IPS-18a (cell line): ENCODE measurements around the gene CMIP.

Experiments
- H3K27ac ChIP-seq: one replicate; pipeline ENCODE4 v1.5.1; 2013; ENCODE audit warnings: low read length
- H3K27me3 ChIP-seq: one replicate; pipeline ENCODE4 v1.6.1; 2013; ENCODE audit warnings: mild to moderate bottlenecking, low read length; ENCODE audit not compliant: control insufficient read depth, insufficient read depth
- H3K36me3 ChIP-seq: one replicate; pipeline ENCODE4 v1.6.1; 2013; ENCODE audit warnings: low read depth, low read length; ENCODE audit not compliant: control insufficient read depth
- H3K4me1 ChIP-seq: one replicate; pipeline ENCODE4 v1.6.1; 2013; ENCODE audit warnings: low read depth, low read length; ENCODE audit not compliant: control insufficient read depth
- H3K4me3 ChIP-seq: one replicate; pipeline ENCODE4 v1.5.1; 2013; ENCODE audit warnings: low read length
- H3K9ac ChIP-seq: one replicate; pipeline ENCODE4 v1.6.1; 2013; ENCODE audit warnings: mild to moderate bottlenecking, low read length, moderate library complexity
- H3K9me3 ChIP-seq: one replicate; pipeline ENCODE4 v1.6.1; 2013; ENCODE audit warnings: low read depth, low read length; ENCODE audit not compliant: control insufficient read depth

Gene CMIP

DNA sequence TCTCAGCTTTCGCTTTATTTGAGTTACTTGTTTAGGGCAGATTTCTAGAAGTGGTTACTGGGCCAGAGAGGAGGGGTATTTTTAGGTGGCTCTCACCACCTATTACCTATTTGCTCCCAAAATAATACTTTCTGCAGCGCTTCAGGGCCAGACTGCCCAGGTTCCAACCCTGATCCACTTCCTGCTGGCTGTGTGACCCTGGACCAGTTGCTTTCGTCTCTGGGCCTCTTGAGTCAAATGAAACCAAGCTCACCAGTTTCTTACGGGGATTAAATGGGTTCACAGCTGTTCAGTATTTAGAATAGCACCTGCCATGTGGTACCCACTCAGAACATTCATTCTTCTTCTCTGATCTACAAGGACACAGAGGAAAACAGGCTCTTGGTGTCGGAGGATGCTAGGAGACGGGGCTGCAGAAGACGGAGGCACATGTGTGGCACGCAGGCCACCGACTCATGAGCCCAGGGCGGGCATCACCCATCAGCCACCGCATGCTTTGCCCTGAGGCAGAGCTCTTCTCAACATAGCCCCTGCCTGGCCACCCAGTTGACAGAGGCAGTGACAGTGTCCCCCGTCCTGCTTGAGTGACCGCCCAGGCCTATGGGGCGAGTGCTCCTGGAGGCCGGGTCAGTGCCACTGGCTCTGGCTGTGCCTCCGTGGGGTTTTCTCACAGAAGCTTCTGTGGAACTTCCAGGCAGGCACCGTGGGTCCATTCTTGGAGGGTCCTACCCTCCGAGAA is 185.5 kb downstream of the CMIP start:
- peaks cover 38% of the 10 kb centered on the region for H3K4me1 ChIP-seq

DNA sequence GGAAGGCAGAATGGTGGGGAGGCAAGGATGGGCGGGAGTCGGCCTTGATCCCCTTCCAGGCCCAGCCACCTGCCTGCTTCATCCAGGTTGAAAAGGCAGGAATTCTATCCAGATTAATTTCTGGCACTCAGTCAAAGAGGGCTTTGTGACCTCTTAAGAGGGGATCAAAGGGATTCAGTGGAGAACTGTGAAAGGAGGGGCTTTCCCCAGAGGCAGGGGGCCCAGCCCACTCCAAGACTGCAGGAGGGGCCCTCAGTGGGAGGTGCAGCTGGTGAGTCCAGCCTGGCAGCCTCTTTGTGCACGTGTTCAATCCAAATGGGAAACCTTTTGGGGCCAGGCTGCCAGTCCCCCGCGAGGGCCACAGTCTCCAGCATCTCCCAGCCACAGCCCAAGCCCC is 186.0 kb downstream of the CMIP start:
- Histone ChIP-seq H3K4me3 (no peak overlapping the region), H3K9ac (peak overlapping the region; percentile 16), H3K27ac (no peak overlapping the region), H3K36me3 (no peaks in the 10 kb centered on the region), H3K4me1 (peaks cover 42% of the 10 kb centered on the region), H3K9me3 (no peaks in the 10 kb centered on the region), H3K27me3 (no peaks in the 10 kb centered on the region)

More for the DNA sequence above, 185.5 kb downstream of the CMIP start:
- no peaks in the 10 kb centered on the region for H3K9me3 ChIP-seq
- no peak overlapping the region for H3K27ac ChIP-seq
- no peak overlapping the region for H3K4me3 ChIP-seq
- no peak overlapping the region for H3K9ac ChIP-seq
- H3K27me3 ChIP-seq: no peaks in the 10 kb centered on the region
- H3K36me3 ChIP-seq: no peaks in the 10 kb centered on the region

DNA sequence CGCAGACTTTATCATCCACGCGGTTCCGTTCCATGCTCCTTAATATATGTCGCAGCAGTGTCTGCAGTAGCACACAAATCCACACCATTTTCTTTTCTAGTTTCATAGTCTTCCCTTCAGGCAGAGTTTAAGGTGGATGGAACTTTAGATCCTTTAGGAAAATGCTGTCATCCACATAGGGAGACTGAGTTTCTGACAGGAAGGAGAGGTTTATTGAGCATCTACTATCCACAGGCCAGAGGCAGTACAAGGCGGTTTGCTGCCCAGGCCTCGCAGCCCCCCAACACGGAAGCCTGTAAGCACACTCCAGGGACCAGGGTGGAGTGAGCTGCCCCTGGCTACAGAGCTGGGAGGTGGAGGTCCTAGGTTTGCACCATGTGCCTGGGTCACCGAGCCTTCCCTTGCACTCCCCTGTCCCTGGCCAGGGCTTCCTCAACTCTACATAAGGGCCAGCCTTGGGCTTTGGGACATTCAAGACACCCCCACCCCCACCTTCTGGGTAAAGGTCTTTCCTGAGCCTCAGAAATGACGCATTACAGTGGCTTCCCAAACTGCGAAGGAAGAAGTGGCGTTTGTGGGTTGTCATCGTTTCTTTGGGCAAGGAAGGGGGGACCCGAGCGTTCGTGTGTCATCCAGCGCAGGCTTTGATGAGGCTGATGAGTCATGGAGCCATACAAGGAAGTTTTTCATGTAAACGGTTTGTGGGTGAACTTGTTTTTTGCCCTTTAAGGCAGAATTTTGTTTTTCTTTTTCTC is 188.0 kb downstream of the CMIP start:
- Histone ChIP-seq H3K27me3 (no peaks in the 10 kb centered on the region), H3K4me3 (no peak overlapping the region)

DNA sequence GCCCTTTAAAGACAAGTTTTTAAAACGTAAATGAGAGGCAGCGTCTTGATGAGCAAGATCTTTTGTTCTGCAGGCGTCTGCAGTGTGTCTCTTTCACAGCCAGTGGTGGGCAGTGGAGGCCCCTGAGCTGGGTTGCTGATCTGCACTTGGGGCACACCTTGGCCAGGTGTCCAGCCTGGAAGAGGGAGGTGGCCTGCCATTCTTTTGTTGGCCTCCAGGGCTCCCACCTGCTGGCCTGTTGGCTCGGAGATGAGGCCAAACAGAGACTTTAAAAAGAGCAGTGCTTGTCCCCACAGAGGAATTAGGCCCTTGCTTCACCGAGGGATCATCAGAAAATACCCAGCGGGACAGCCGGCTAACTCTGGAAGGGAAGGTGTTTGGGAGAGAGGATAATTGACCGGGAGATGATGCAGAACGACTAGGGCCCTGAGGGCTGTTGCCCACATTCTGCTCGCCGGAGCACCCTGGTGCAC is 188.6 kb downstream of the CMIP start:
- Histone ChIP-seq H3K4me1 (peaks cover 42% of the 10 kb centered on the region), H3K27ac (no peak overlapping the region), H3K4me3 (no peak overlapping the region), H3K9me3 (no peaks in the 10 kb centered on the region), H3K36me3 (no peaks in the 10 kb centered on the region), H3K9ac (no peak overlapping the region), H3K27me3 (no peaks in the 10 kb centered on the region)

More for the DNA sequence above, 188.0 kb downstream of the CMIP start:
- H3K36me3 ChIP-seq: no peaks in the 10 kb centered on the region
- peaks cover 42% of the 10 kb centered on the region for H3K4me1 ChIP-seq
- H3K9me3 ChIP-seq: no peaks in the 10 kb centered on the region
- H3K27ac ChIP-seq: no peak overlapping the region
- no peak overlapping the region for H3K9ac ChIP-seq

DNA sequence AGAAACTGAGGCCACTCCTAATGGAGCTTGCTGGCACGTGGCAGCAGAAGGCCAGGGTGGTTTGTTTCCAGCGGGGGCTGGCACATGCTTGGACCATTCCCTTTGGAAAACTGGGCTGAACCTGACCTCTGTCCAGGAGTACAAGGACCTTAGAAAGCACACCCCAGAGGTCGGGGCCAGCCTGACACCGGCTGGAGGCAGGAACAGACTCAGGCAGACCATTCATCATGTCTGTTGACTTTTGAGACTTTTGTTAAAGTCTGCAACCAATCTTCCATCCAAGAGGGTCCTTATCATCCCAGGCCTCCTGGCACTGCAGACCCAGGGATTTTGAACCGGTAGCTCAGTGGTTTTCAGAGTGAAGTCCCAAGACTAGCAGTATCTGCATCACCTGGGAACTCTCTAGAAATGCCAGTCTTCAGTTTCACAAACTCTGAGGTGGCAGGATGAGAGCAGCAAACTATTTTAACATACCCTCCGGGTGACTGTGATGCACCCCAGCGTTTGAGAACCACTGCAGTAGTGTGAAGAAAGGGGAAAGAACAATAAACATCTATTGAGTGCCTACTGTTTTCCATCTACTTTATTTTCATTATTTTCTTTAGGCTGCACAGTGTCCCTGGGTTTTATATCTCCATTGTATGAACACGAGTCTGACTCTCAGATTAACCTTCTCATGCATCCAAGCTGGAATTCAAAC is 189.2 kb downstream of the CMIP start:
- H3K4me3 ChIP-seq: no peak overlapping the region
- no peaks in the 10 kb centered on the region for H3K27me3 ChIP-seq
- peaks cover 42% of the 10 kb centered on the region for H3K4me1 ChIP-seq
- no peak overlapping the region for H3K9ac ChIP-seq
- H3K36me3 ChIP-seq: no peaks in the 10 kb centered on the region
- H3K9me3 ChIP-seq: no peaks in the 10 kb centered on the region
- no peak overlapping the region for H3K27ac ChIP-seq

DNA sequence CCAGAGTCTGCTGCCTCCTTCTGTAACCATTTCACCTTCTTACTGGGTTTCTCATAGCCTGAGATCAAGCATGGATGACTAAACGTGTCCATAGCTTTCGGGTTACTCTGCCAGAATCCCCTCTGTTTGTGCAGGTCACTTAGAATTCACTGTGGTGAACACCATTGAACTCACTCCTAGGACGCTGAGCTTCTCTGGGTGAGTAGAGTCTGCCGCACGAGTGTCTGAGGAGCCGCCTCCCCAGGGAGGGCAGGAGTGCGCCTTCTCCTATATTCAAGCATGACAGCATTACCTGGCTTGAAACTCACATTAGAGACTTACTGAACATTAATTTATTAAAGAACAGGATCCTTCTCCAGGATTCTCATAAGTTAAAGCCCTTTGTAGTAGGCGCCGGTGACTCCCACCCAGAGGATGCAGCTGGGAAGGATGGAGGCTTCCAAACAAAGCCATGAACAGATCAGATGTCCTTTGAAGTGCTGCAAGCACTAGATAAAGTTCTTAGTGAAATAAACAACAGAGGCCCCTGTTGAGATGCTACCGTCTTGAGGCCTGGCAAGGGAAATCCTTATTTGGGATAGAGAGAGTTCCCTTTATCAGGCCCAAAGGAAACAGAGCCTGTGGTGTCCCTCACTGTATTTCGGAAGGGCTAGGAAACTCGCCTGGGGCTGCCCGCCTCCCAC is 189.9 kb downstream of the CMIP start:
- Histone ChIP-seq H3K4me1 (peaks cover 42% of the 10 kb centered on the region), H3K9ac (no peak overlapping the region)

DNA sequence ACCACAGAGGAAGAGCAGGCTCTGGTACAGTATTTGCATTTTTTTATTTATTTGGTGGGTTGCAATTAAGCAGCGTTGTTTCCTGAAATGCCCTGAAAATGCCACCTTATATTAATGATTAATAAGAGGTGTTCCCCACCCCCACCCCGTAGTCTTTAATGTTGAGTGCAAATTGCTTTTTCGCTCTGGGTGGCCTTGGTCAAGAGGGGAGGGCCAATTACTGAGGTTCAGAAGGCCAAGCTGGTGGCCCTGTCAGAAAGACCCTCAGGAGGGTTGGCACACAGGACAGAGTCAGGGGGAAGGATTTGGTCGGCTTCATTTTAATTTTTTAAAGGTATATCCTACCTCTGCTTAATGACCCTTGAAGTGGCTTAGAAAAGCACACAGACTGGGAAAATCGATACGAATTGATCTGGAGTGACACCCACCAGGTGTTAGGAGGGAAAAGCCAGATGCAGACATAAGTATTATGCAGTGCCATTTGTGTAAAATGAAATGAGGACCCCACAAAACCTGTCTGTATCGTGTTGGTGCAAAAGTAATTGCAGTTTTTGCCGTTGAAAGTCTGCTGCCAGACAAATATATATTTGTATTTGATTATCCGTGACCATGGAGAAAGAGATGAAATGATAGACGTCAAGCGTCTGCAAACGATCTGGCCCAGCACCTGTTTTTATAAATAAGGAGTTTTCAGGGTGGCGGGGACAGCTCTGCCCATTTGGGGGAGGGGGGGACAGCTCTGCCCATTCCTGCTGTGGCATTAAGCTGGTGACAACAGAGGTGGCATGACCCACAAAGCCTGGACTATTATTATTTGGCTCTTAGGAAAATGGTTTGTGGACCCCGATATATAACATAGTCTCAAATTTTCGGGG is 190.7 kb downstream of the CMIP start:
- H3K9me3 ChIP-seq: no peaks in the 10 kb centered on the region
- no peaks in the 10 kb centered on the region for H3K36me3 ChIP-seq
- no peak overlapping the region for H3K4me3 ChIP-seq
- H3K27me3 ChIP-seq: no peaks in the 10 kb centered on the region
- H3K9ac ChIP-seq: no peak overlapping the region
- no peak overlapping the region for H3K27ac ChIP-seq
- peaks cover 41% of the 10 kb centered on the region for H3K4me1 ChIP-seq

More for the DNA sequence above, 189.9 kb downstream of the CMIP start:
- no peaks in the 10 kb centered on the region for H3K9me3 ChIP-seq
- H3K4me3 ChIP-seq: no peak overlapping the region
- no peaks in the 10 kb centered on the region for H3K27me3 ChIP-seq
- H3K36me3 ChIP-seq: no peaks in the 10 kb centered on the region
- H3K27ac ChIP-seq: peak overlapping the region; percentile 44

DNA sequence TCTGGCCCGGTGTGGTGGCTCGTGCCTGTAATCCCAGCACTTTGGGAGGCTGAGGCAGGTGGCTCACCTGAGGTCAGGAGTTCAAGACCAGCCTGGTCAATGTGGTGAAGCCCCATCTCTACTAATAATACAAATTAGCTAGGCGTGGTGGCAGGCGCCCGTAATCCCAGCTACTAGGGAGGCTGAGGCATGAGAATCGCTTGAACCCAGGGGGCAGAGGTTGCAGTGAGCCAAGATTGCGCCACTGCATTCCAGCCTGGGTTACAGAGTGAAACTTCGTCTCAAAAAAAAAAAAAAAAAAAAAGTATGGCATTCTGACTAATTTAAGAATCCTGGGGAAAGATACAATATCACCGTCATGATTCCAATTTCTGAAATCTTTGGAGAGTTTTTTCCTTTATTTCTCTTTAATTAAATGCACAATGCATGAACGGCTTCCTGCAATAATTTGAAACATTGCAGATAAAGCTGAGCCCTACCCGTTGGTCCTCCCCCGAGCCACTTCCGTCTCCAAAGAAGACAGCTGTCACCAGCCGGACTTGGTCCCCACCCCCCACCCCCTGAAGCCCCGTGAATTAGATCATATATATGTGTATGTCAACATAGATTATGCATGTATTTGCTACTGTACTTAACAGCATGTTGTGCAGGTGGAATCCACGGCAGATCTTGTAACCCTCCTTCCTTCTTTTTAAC is 191.8 kb downstream of the CMIP start:
- H3K36me3 ChIP-seq: no peaks in the 10 kb centered on the region

DNA sequence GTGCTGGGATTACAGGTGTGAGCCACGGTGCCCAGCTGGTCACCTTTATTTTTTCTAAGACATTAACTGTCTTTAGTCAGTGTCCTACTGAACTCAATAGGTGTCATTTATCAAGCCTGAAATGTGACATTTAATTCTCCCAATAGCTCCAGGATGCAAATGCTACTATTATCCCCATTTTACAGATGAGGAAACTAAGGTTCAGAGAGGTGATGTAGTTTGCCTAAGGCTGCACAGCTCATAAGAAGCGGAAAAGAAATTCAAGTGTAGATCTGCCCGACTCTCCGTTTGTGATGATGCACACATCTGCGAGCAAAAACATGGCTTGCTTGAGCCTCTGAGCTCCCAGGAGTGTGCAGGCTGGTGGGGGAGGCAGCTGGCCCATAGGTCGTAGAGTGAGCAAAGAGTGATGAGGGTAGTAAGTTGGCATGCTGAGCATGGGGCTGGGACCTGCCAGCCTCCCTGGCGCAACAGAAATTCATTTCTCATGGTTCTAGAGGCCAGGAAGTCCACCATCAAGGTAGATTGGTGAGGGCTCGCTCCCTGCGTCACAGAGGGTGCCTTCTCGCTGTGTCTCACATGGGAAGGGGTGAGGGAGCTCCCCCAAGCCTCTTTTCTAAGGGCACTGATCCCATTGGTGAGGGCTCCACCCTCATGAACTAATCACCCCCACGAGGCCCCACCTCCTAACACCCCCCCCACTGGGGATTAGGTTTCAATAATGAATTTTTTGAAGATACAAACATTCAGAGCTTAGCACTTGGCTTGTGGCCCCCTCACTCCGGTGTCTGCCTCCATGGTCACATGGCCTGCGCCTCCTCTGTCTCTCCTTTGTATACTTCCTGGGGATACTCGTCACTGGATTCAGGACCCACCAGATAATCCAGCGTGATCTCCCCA is 193.0 kb downstream of the CMIP start:
- no peak overlapping the region for H3K4me3 ChIP-seq
- no peak overlapping the region for H3K27ac ChIP-seq
- no peak overlapping the region for H3K9ac ChIP-seq
- H3K9me3 ChIP-seq: no peaks in the 10 kb centered on the region
- no peaks in the 10 kb centered on the region for H3K27me3 ChIP-seq
- no peaks in the 10 kb centered on the region for H3K36me3 ChIP-seq
- peaks cover 36% of the 10 kb centered on the region for H3K4me1 ChIP-seq

More for the DNA sequence above, 191.8 kb downstream of the CMIP start:
- Histone ChIP-seq H3K4me3 (no peak overlapping the region), H3K4me1 (peaks cover 36% of the 10 kb centered on the region), H3K27ac (no peak overlapping the region), H3K9ac (no peak overlapping the region), H3K9me3 (no peaks in the 10 kb centered on the region), H3K27me3 (no peaks in the 10 kb centered on the region)
